Calu3 (cell line): ENCODE results near the gene KCMF1. TPM values are rescaled to one million over a fixed set of nuclear protein-coding genes. Genes with fewer than 3 reads are reported as not detected.
"Not testable (repeated sequence)": the region's sequence is repeated elsewhere in the genome, so short reads cannot be mapped to it uniquely, and the experiment has no call there.

Experiments
- BruUV-seq: library from RNA; stranded (reverse); fragments of 400-500 nt; replicated peaks from 2 replicates; lab custom pipeline; 2021; lab: Mats Ljungman, UMichigan
- CTCF ChIA-PET: fragments of 300-600 bp; sonication (Branson Sonifier 250); formaldehyde crosslinking; loops from one replicate; lab custom pipeline; 2022; ENCODE audit warnings: antibody characterized with exemption; lab: Charles Lee
- DNase-seq: peaks from one replicate; pipeline ENCODE4 v3.0.0; 2022
- H3K27ac Mint-ChIP-seq: one replicate; pipeline ENCODE4 v1.8.0; 2022; ENCODE audit warnings: mixed read lengths; ENCODE audit not compliant: unreplicated experiment
- H3K27me3 Mint-ChIP-seq: one replicate; pipeline ENCODE4 v1.8.0; 2022; ENCODE audit warnings: mixed read lengths; ENCODE audit not compliant: unreplicated experiment
- H3K36me3 Mint-ChIP-seq: one replicate; pipeline ENCODE4 v1.8.0; 2022; ENCODE audit warnings: mild to moderate bottlenecking, moderate library complexity, mixed read lengths; ENCODE audit not compliant: insufficient read depth, unreplicated experiment
- H3K4me1 Mint-ChIP-seq: one replicate; pipeline ENCODE4 v1.8.0; 2022; ENCODE audit warnings: mild to moderate bottlenecking, low read depth, mixed read lengths; ENCODE audit not compliant: unreplicated experiment
- H3K4me3 Mint-ChIP-seq: one replicate; pipeline ENCODE4 v1.8.0; 2022; ENCODE audit warnings: mild to moderate bottlenecking, low read depth, moderate library complexity, mixed read lengths; ENCODE audit not compliant: unreplicated experiment
- H3K9me3 Mint-ChIP-seq: one replicate; pipeline ENCODE4 v1.8.0; 2022; ENCODE audit warnings: low read depth, mixed read lengths; ENCODE audit not compliant: unreplicated experiment
- CTCF ChIP-seq: fragments of 200-600 bp; IDR thresholded peaks from one replicate; pipeline ENCODE4 v1.8.0; 2022; ENCODE audit warnings: antibody characterized with exemption; ENCODE audit not compliant: unreplicated experiment
- intact Hi-C: fragments of 100-400 bp; cut with micrococcal nuclease; formaldehyde crosslinking; loops from one replicate; pipeline ENCODE4 v1.10.0; 2022; ENCODE audit not compliant: unreplicated experiment
- total RNA-seq: library from RNA; stranded (reverse); gene quantifications from 2 replicates; pipeline ENCODE4 v1.2.3, GENCODE V29; 2022

KCMF1 gene
- total RNA-seq, 1 experiment from 2014 or later, result 69.8 TPM

DNA sequence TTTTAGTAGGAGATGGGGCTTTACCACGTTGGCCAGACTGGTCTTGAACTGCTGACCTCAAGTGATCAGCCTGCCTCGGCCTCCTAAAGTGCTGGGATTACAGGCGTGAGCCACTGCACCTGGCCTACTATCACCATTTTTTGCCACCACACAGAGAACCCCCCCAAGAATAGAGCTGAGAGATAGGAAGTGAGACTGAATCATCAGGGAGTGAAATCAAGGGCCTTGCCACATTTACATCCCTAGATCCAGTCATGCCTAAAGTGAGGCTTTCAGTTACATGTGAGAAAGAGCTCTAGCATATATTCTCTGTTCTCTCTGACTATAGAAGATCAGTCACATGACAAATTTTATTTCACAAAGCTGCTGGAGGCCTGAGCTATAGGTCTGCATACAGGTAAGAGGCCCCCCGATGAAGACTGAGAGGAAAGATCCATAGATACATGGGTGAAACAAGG is 28.0 kb upstream of the KCMF1 start:
- H3K4me1 Mint-ChIP-seq, result peaks cover 45% of the 10 kb centered on the region
- BruUV-seq, result no TSS peak
- peaks cover 21% of the 10 kb centered on the region for H3K36me3 Mint-ChIP-seq
- intact Hi-C loops, result no loop called here
- no peak overlapping the region for H3K4me3 Mint-ChIP-seq
- DNase-seq, result no peak
- no peaks in the 10 kb centered on the region for H3K9me3 Mint-ChIP-seq
- CTCF ChIA-PET, result interaction anchor here (0.6 to 0.9 kb wide), 2 partner anchors 17 to 72 kb away, joined by 3 read pairs; no protein-coding TSS in a partner anchor
- H3K27ac Mint-ChIP-seq, result no peak overlapping the region
- TF ChIP-seq CTCF, result no peak
- H3K27me3 Mint-ChIP-seq, result no peaks in the 10 kb centered on the region

DNA sequence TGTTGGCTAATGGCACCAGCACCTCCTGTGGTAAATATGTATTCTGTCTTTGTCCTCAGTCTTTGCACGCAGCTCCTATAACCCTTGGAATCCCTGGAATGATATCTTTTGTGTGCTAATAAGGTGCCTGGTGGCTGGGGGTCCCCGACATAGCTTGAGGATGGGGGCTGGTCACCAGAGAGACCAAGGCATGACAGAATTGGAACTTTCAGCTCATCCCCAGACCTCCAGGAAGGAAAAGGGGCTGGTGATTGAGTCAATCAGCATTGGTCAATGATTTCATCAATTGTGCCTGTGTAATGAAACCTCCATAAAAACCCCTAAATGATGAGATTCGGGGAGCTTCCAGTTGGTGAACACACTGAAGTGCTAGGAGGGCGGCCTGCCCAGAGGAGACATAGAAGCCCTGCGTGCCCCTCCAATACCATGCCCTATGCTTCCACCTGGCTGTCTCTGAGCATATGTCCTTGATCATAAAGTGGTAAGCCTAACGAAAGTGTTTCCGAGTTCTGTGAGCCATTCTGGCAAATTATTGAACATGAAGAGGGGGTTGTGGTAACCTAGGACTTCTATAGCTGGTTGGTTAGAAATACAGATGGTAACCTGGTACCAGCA is 26.6 kb upstream of the KCMF1 start:
- Mint-ChIP-seq H3K4me3 (no peak overlapping the region), H3K27ac (peak overlapping the region; percentile 47), H3K27me3 (no peaks in the 10 kb centered on the region), H3K36me3 (peaks cover 17% of the 10 kb centered on the region), H3K9me3 (no peaks in the 10 kb centered on the region), H3K4me1 (peaks cover 39% of the 10 kb centered on the region)
- intact Hi-C loops, result no loop called here
- TF ChIP-seq CTCF, result no peak
- CTCF ChIA-PET, result interaction anchor here (0.8 to 2.7 kb wide), 2 partner anchors 18 to 74 kb away, joined by 3 to 15 read pairs; no protein-coding TSS in a partner anchor
- TSS peak; percentile 18 for BruUV-seq
- no peak for DNase-seq

- H3K9me3 Mint-ChIP-seq, H3K27me3 Mint-ChIP-seq, intact Hi-C loops, BruUV-seq: not testable (repeated sequence)
- Mint-ChIP-seq H3K27ac (peak overlapping the region; percentile 95), H3K4me3 (peak overlapping the region; percentile 35), H3K36me3 (peaks cover 13% of the 10 kb centered on the region), H3K4me1 (peaks cover 31% of the 10 kb centered on the region)
- DNase-seq, result peak; percentile 21
- CTCF ChIA-PET, result interaction anchor here (0.8 to 3.1 kb wide), 8 partner anchors 11 to 355 kb away, joined by 3 to 26 read pairs (median 4); no protein-coding TSS in a partner anchor
Measured at GRCh38 chr2:84945838-84946203, 25.1 kb upstream of the KCMF1 start.

DNA sequence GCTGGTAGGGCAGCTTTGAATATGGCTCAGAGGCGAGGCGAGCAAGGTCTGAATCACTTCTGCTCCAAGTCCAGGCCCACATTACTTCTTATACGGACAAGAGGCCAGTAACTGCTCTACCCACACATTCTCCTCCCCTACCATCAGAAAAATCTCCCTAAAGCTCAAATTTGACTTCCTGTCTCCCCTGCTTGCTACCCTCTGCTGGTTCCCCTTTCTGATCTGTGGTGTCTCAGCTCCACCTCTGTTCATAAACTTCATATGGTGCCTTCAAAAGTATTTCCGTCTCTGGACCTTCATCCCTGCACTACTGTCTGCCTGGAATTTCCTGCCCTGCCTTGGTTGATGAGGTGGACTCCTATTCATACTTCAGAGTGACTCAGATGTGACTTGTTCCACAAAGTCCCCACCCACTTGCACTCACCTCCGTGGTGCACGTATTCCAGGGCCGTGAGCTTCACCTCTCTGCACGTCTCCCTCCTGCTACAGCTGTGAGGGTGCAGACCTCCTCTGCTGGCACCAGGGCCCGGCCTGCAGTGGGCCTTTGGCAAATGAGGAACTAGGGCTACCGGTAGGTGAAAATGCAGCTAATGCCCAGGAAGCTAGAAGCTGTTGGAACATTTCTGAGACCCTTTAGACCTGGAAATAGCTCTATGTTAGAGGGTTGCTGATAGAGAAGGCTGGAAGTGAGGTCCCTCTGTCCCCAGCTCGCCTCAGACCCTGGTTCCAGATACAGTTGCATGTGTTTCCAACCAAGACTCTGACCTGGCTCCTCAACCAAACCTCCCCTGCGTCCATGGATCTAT is 24.6 kb upstream of the KCMF1 start:
- Mint-ChIP-seq H3K4me1 (peaks cover 31% of the 10 kb centered on the region), H3K9me3 (no peaks in the 10 kb centered on the region), H3K27ac (peak overlapping the region; percentile 95), H3K36me3 (peaks cover 13% of the 10 kb centered on the region), H3K27me3 (no peaks in the 10 kb centered on the region), H3K4me3 (peak overlapping the region; percentile 35)
- DNase-seq, result peak; percentile 87
- no peak for TF ChIP-seq CTCF
- TSS peak; percentile 95 for BruUV-seq
- intact Hi-C loops, result no loop called here
- CTCF ChIA-PET, result interaction anchor here (0.8 to 3.1 kb wide), 9 partner anchors 12 to 354 kb away, joined by 3 to 26 read pairs (median 3); no protein-coding TSS in a partner anchor
